Measurements from ENCODE around the gene VGLL3. TPM values are rescaled to one million over a fixed set of nuclear protein-coding genes. Genes with fewer than 3 reads are reported as not detected.
"Not testable (repeated sequence)": the region's sequence is repeated elsewhere in the genome, so short reads cannot be mapped to it uniquely, and the experiment has no call there.

Gene VGLL3
- total and polyA plus RNA-seq, 2 of the 4 experiments (the other 2 are of a cell fraction) = 46.2 to 97.3 TPM

GRCh38 chr3:87025661-87026645, 35.0 kb upstream of the VGLL3 start:
- no peak overlapping the region for H2AFZ ChIP-seq (replicated peaks; ENCODE audit: low read length, poor library complexity)
- H3K23ac ChIP-seq (ENCODE audit: low read depth, low read length) = no peak overlapping the region
- H3K27ac ChIP-seq (ENCODE audit: insufficient read depth, low read length) = no peak overlapping the region
- H2AK5ac ChIP-seq (ENCODE audit: low read depth, low read length) = no peak overlapping the region
- H3K9me1 ChIP-seq (ENCODE audit: insufficient read depth, low read length) = no peaks in the 10 kb centered on the region
- POLR2A ChIA-PET (ENCODE audit: unreplicated experiment) = no interaction called here
- WGBS, 2 experiments (ENCODE audit: extremely low coverage in 2 of 2, insufficient read length in 1 of 2) = no CpG with 5 or more reads among the region's 3 CpGs
- no peak overlapping the region for H3K18ac ChIP-seq (ENCODE audit: low read depth, low read length)
- H3K36me3 ChIP-seq (ENCODE audit: control insufficient read depth, insufficient read depth, low read length) = no peaks in the 10 kb centered on the region
- no peak overlapping the region for H3K14ac ChIP-seq (replicated peaks; ENCODE audit: low read depth, low read length)
- no peaks in the 10 kb centered on the region for H4K20me1 ChIP-seq (ENCODE audit: insufficient read depth, low read length)
- no peak overlapping the region for H4K5ac ChIP-seq (ENCODE audit: low read depth, low read length)
- no peak overlapping the region for H3K4me2 ChIP-seq (ENCODE audit: low read depth, low read length)
- no peak overlapping the region for H4K91ac ChIP-seq (ENCODE audit: insufficient read depth, low read depth, low read length)
- BruUV-seq (replicated peaks) = no TSS peak
- CTCF ChIA-PET = no interaction called here
- H2BK5ac ChIP-seq (ENCODE audit: low read depth, low read length, poor library complexity, severe bottlenecking) = no peak overlapping the region
- no peaks in the 10 kb centered on the region for H3K9me3 ChIP-seq (ENCODE audit: control insufficient read depth, insufficient read depth, low read length)
- no peak overlapping the region for H3K4ac ChIP-seq (ENCODE audit: low read depth, low read length)
- intact Hi-C loops (cut with micrococcal nuclease) = no loop called here
- H3K79me1 ChIP-seq (ENCODE audit: low read depth in 1 of 2, low read length in 2 of 2) = no peaks in the 10 kb centered on the region
- no peak overlapping the region for H2AK9ac ChIP-seq (replicated peaks; ENCODE audit: low read depth, low read length, poor library complexity)
- no peak overlapping the region for H2BK20ac ChIP-seq (ENCODE audit: low read depth, low read length)
- H3K27me3 ChIP-seq (ENCODE audit: control insufficient read depth, insufficient read depth, low read length) = peaks cover 2% of the 10 kb centered on the region; the same call in 1 of the 2 replicates
- TF ChIP-seq CHD1 (IDR thresholded peaks at IDR 0.05; ENCODE audit: low read depth, low read length) (no peak), CTCF (conservative IDR thresholded peaks at IDR 0.05; ENCODE audit: low read depth, low read length) (no peak)
- no peak overlapping the region for H3K56ac ChIP-seq (ENCODE audit: extremely low read depth, insufficient read depth, low read length)
- in situ Hi-C loops (cut with MboI; ENCODE audit: low sequenced_read_pairs) = no loop called here
- ATAC-seq (ENCODE audit: low read depth) = no peak
- no peak overlapping the region for H2BK15ac ChIP-seq (ENCODE audit: low read depth, low read length)
- H4K8ac ChIP-seq (ENCODE audit: low read depth in 2 of 2, low read length in 2 of 2) = no peak overlapping the region
- dilution Hi-C loops (cut with HindIII; ENCODE audit: low sequenced_read_pairs, unreplicated experiment) = no loop called here
- no peak overlapping the region for H2BK120ac ChIP-seq (ENCODE audit: low read depth, low read length)
- no peak for DNase-seq
- H3K4me3 ChIP-seq (ENCODE audit: insufficient read depth, low read depth, low read length) = no peak overlapping the region
- H3K9ac ChIP-seq (ENCODE audit: low read depth, low read length) = no peak overlapping the region
- no peaks in the 10 kb centered on the region for H3K4me1 ChIP-seq (ENCODE audit: control insufficient read depth, insufficient read depth, low read length)

- CTCF ChIA-PET; dilution Hi-C loops (cut with HindIII; ENCODE audit: low sequenced_read_pairs, unreplicated experiment); H2BK20ac ChIP-seq (ENCODE audit: low read depth, low read length); H4K8ac ChIP-seq (ENCODE audit: low read depth in 2 of 2, low read length in 2 of 2); H3K4ac ChIP-seq (ENCODE audit: low read depth, low read length); H2AK9ac ChIP-seq (replicated peaks; ENCODE audit: low read depth, low read length, poor library complexity); H3K9me3 ChIP-seq (ENCODE audit: control insufficient read depth, insufficient read depth, low read length); H3K27me3 ChIP-seq (ENCODE audit: control insufficient read depth, insufficient read depth, low read length); H3K36me3 ChIP-seq (ENCODE audit: control insufficient read depth, insufficient read depth, low read length); H3K4me3 ChIP-seq (ENCODE audit: insufficient read depth, low read depth, low read length); H3K18ac ChIP-seq (ENCODE audit: low read depth, low read length); H3K4me2 ChIP-seq (ENCODE audit: low read depth, low read length); H3K9me1 ChIP-seq (ENCODE audit: insufficient read depth, low read length); POLR2A ChIA-PET (ENCODE audit: unreplicated experiment); H3K27ac ChIP-seq (ENCODE audit: insufficient read depth, low read length); H3K9ac ChIP-seq (ENCODE audit: low read depth, low read length); H3K23ac ChIP-seq (ENCODE audit: low read depth, low read length); H2AFZ ChIP-seq (replicated peaks; ENCODE audit: low read length, poor library complexity); H3K79me1 ChIP-seq (ENCODE audit: low read depth in 1 of 2, low read length in 2 of 2); H3K14ac ChIP-seq (replicated peaks; ENCODE audit: low read depth, low read length); H2BK5ac ChIP-seq (ENCODE audit: low read depth, low read length, poor library complexity, severe bottlenecking); H2BK120ac ChIP-seq (ENCODE audit: low read depth, low read length); H3K56ac ChIP-seq (ENCODE audit: extremely low read depth, insufficient read depth, low read length); H4K20me1 ChIP-seq (ENCODE audit: insufficient read depth, low read length); H2AK5ac ChIP-seq (ENCODE audit: low read depth, low read length); in situ Hi-C loops (cut with MboI; ENCODE audit: low sequenced_read_pairs); BruUV-seq (replicated peaks); DNase-seq; H4K91ac ChIP-seq (ENCODE audit: insufficient read depth, low read depth, low read length); H2BK15ac ChIP-seq (ENCODE audit: low read depth, low read length); H3K4me1 ChIP-seq (ENCODE audit: control insufficient read depth, insufficient read depth, low read length); H4K5ac ChIP-seq (ENCODE audit: low read depth, low read length); ATAC-seq (ENCODE audit: low read depth): not testable (repeated sequence)
- 50% methylated on average over 3 of the region's 6 CpGs; no CpG with 5 or more reads in 1 of the 2 experiments for WGBS, 2 experiments (ENCODE audit: extremely low coverage in 2 of 2, insufficient read length in 1 of 2)
- intact Hi-C loops (cut with micrococcal nuclease) = loop anchor here (10.0 kb wide), 1 partner anchor 443 kb away; no protein-coding TSS in a partner anchor
Measured at GRCh38 chr3:87017370-87017769, 26.4 kb upstream of the VGLL3 start.
